OCI-M1 (cell line): Measurements from ENCODE around the gene CUL7.
A peak's percentile ranks its signal among the peaks of the same experiment; 100 is the strongest.

Source experiments
- DNase-seq: peaks from one replicate; lab custom pipeline; 2025; lab: John Stamatoyannopoulos, UW

Gene CUL7

DNA sequence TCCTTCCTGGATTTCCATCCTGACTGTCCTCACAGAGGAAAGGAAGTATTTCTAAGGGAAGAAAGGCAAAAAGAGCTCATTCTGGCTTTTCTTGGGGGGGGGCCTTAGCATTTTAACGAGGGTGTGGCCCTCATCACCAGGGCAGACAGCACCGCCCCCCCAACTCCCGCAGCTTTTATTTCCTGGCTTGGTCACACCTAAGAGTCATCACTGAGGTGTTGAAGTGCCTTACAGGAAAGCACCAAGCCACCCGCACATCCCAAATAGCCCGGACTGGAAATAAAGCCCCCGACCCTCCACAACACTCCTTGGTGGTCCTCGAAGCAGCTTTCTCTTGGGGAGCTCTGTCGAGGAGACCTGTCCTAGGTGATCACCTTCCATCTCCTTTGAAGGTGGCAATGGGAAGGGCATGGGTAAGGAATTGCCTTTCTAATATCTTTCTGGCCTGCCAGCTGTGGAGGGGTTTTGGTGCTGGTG is 23.7 kb upstream of the CUL7 start:
- DNase-seq: no peak

DNA sequence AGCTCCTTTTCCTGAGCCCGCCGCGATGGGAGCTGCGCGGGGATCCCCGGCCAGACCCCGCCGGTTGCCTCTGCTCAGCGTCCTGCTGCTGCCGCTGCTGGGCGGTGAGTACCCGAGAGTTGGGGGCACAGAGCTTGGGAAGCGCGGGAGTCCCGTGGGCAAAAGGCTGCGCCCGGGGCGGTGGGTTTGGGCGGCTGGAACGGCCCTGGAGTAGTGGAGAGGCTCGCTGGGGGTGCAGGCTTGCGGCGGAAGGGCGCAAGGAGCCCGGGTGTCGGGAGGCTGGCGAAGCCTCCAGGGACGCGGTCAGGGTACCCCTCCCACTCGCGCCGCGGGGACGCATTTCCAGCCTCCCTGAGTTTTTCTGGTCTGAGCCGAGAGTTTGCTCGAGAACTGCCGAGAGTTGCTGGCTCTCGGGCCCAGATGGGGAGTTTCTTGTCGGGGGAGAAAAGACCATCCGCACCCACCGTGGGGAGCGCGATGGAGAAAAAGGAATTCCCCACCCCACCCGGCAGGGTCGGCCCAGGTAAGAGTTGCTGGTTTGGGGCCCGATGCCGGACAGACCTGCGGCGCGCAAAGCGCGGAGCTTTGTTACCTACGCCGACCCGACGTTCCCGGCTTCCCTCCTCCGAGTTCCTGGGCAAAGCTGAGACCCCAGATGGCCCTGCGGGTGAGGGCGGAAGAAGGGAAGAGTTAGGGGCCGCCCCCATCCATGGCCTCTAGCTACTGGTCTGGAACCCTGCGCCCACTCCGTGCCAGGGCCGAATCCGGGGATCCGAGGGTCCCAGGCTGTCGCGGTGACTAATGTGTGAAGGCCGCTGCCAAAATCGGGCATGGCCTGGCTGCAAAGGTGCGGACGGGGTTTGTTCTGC is 23.0 kb upstream of the CUL7 start:
- DNase-seq: no peak

DNA sequence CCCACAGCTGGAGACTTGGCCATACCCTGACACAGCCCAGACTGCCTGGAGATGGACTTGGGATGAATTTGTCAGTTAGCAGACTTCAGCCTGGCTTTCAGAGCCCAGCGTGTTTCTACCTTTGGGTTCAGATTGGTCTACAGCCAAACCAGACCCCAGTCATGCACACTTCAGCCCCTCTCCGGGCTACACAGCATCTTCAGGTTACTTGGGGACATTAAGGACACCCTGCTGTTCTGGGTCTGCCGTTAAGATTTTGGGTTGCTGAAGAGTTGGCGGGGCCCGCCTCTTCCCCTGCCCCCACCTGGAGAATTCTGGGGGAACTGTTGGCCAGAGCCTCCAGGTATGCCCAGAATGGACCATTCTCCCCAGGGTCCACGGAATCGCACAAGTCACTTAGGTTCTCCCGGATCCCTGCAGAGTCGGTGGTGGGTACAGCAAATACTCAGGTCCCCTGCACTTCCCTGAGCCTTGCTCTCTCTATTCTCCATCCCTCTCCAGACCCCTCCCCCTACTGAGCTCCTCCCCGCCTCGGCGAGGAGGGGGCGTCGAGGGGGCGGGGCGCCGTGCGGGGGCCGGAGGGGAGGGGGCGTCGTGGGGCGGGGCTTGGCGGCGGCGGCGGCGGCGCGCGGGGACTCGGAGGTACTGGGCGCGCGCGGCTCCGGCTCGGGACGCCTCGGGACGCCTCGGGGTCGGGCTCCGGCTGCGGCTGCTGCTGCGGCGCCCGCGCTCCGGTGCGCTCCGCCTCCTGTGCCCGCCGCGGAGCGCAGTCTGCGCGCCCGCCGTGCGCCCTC is 22.2 kb upstream of the CUL7 start, which contains the start of gene PTK7:
TSS of gene PTK7 (plus strand) at position 645 of the 794 bp plus-strand sequence. CDS start 175 bp downstream, outside the sequence.
- peak; percentile 44 for DNase-seq

DNA sequence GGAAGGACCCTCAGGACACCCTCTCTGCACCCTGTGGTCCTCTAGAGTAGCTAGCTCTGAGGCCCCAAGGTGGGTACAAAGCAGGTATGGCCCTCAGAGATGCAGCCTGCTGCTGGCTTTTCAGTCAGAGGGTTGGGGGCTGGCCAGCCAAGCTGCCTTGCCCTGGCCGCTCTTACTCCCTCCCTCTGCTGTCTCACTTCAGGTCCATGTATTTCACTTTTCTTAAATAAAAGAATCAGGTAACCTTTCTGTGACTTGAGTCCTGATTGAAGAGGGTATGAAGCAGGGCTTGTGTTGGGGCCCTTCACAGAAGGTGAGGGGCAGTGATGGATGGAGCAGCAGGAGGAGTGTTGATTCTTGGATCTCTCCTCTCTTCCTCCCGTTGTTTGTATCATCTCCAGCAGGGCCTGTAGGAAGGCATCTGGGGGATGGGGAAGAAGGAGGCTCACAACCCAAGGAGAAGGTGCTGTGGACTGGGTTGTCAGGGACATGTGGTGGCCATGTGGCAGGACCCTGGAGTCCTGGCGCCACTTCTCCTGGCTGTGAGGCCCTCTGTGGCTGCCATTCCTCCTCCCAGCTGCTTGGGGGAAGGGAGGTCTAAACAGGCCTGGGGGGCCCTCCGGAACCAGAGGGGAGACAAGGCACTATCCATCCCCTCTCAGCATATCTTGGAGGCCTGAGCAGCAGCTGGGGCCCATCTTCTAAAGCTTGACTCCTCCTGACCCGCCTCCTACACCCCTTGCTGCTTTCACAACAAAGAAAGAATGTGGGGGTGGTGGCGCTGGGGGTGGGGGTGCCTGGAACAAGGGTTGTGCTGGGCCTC is 21.4 kb upstream of the CUL7 start:
- no peak for DNase-seq

DNA sequence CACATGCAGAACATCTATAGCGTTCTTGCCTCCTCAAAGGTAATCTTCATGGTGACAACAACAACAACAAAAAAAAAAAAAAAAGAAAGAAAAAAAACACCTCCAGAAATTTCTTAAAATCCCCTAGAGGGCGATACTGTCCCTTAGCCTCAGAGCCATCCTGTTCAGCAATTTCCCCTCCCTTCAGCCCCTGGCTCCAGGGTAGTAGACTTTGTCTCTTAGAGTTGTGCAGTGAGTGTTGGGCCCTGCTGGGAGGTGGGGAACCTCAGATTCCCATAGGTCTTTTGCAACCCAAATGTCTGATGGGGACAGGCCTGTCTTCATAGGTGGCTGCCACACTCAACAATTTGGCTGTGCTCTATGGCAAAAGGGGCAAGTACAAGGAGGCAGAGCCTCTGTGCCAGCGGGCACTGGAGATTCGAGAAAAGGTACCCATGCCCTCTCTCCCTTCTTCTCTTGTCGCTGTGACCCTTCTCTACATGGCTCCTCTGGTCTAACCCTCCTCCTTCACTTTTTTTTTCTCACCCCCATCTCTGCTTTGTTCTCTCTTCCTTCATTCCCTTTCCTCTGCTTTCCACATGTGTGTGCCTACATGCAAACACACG is 16.5 kb upstream of the CUL7 start:
- DNase-seq: peak; percentile 73

DNA sequence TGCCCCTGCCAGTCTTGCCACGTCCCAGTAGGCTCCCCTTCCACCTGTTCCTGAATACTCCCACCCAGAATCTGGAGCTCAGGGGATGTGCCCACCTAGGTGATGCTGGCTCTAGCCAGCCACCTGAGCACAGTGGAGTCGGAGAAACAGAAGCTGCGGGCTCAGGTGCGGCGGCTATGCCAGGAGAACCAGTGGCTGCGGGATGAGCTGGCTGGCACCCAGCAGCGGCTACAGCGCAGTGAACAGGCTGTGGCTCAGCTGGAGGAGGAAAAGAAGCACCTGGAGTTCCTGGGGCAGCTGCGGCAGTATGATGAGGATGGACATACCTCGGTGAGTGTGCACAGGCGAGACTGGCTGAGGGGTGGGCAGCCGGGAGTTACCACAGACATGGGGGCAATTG is 9.2 kb upstream of the CUL7 start:
- no peak for DNase-seq

DNA sequence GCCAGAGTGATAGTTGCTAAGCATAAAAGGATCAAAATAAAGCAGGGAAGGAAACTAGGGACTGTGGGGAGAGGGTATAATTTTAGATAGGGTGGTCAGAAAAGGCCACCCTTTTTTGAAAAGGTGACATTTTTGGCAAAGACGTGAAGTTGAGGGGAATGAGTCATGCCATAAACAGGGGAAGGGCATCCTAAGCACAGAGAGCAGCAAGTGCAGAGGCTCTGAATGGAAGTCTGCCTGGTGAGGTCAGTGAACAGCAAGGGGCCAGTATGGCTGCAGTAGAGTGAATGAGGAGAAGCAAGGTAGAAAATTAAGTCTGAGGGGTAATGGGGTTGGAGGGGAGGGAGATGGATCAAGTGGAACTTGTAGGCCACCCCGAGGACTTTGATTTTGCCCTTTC is 8.2 kb upstream of the CUL7 start:
- DNase-seq: no peak

DNA sequence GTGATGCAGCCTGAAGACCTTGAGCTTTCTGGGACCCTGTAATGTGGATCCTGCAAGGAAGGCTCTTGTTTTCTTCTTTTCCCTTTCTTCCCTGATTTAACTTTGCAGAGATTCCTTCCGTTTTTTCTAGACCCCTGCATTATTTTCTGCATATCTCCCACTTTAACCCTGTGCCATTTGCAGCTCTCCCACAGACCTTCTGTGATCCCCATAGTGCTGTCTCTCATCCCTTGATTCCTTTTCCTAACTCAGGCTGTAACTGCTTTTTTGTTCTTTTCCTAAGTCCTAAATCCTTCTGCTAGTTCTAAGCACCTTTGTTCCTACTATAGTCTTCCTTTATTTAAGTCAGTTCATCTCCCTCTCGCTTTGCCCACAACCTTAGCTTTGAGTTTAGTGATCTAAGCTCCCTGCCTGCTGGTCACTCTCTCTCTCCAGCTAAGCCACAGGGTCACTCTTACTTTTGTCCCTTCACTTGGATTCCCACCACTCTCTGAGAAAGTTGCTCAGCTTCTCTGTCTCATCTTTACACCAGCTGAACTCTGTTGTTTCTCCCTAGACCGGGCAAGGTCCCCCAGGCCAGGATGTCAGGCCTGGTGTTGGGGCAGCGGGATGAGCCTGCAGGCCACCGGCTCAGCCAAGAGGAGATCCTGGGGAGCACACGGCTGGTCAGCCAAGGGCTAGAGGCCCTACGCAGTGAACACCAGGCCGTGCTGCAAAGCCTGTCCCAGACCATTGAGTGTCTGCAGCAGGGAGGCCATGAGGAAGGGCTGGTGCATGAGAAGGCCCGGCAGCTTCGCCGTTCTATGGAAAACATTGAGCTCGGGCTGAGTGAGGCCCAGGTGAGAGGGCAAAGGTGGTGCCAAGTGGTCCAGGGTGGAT is 7.3 kb upstream of the CUL7 start:
- DNase-seq: no peak

DNA sequence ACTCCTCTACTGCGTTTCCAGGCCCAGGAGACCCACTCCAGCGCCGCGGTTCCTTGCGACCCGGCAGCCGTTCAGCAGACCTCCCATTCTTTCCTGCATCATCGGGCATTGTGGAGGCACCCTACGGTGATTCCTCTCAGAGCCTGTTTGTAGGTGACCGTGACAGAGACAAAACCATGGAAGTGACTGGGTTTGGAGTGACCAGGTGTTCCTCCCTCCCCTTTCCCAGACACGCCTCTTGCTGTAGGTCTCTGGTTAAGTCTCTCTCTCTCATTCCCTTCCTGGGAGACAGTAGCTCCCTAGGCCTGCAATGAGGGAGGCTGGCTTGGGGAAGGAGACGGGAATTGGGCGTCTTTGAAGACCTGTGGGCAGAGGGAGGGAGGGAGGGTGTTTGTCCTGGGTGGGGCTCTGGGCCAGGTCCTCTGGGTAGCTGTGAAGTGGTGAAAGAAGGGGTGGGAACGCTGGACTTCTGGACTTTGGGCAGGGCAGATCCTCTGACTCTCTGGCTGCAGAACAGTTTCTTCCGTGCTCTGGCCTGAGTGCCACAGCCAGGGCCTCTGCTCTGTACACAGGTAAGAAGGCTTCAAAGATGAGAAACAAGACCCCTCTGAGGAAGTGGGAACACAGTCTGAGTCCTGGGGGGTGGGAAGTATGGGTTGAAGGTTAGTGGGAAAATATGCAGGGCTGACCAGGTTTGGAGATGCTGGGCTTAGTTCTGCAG is 6.5 kb upstream of the CUL7 start:
- no peak for DNase-seq

DNA sequence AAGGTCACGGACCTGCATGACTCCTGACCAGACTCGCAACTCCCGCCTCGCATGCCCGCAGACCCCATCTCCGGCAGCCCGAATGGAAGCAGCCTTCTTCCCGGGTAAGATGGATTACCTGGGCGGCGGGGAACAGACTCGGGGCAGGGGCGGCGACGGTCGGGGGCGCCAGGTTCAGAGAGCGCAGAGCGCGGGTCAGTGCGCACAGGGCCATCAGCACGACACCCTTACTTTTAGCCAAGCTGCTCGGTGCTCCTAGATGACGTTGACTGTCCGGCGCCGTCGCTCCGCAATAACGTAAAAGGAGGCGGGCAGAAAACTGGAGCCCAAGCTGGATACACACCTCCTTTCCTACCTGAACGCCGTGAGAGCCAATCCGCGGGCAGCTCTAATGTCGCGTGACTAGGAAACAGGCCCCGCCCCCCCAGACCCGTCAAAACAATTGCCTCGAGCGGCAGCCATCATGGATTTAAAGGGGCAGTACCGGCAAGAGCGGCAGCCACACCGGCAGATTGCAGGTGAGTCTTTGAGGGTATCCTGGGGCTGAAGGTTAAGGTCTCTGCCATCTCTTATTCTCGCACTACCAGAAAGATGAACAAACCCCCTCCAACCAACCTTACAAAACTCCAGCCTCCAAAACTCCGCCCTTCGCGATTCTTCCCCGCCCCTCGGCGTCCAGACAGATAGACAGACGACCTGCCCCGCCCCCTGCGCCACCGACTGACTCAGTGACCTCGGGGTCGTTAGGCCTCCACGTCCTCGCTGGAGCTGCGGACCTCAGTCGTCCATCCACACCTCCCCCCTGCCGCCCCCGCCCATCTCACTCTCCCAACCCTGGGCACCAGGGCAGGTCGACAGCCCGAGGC is 5.8 kb upstream of the CUL7 start, which contains the start of the genes KLC4 and MRPL2:
TSS of gene KLC4 (plus strand) at position 464 of the 866 bp plus-strand sequence. CDS start 1,705 bp downstream, outside the sequence.
TSS of gene MRPL2 (minus strand) at position 267 of the 866 bp plus-strand sequence. CDS start at position 214, 53 bp downstream.
- DNase-seq: peak; percentile 100

DNA sequence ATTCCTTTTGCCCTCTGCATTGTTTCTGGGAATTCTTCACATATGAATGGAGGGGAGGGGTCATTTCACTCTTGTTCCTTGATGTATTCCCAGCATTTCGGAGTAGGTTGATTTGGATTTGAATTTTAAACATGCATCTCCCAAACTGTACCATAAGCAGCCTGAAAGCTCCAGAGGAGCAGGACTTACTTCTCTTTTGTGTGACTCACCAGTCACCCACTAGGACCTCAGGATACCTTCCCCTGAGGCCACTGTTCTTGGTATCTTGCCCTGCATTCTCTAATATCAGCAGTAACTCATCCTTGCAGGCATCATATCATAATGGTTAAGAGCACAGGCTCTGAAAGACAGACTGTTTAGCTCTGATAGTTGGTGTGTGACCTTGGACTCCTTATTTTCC is 4.9 kb upstream of the CUL7 start:
- peak; percentile 35 for DNase-seq

DNA sequence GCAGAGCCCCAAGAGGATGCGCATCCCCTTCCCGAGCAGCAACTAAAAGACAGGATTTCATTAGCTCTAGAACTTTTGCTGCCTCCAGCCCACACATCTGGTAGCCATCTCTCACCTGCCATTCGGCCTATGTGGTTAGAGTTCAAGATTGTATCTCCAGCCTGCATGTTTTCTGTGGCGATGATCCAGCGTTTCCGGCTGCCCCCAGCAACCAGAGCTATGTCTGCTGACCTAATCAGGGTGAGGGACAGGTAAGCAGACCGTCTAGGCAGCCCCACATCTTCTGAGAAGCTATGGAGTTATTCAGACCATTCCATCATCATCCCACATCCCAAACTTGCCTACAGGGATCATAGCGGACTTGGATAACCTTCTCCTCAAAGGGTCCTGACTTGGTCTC is 2.3 kb upstream of the CUL7 start:
- no peak for DNase-seq

DNA sequence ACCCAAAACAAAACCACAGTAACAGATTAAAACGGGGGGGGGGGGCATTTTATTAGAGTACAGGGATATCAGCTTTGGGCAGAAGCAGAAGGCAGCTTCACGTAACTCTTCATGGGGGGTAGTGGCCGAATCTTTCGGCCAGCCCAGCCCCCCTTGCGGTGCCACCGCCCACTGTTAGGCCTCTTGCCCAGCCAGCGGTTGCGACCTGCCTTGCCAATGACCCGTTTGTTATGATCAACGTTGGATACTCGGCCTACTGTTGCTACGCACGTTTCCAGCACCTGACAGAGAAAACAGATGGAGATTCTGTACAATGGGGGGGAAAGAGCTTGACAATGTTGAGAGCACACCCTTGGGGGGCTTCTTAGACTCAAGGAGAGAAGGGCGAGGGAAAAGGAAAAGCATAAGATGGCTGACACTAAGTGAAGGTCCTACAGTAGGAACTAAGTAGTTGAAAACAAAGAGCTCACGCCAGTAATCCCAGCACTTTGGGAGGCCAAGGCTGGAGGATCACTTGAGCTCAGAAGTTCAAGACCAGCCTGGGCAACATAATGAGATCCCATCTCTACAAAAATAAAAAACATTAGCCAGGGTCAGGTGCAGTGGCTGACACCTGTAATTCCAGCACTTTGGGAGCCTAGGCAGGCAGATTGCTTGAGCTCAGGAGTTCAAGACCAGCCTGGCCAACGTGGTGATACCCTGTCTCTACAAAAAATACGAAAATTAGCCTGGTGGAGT is 724 bp upstream of the CUL7 start:
- DNase-seq: no peak

DNA sequence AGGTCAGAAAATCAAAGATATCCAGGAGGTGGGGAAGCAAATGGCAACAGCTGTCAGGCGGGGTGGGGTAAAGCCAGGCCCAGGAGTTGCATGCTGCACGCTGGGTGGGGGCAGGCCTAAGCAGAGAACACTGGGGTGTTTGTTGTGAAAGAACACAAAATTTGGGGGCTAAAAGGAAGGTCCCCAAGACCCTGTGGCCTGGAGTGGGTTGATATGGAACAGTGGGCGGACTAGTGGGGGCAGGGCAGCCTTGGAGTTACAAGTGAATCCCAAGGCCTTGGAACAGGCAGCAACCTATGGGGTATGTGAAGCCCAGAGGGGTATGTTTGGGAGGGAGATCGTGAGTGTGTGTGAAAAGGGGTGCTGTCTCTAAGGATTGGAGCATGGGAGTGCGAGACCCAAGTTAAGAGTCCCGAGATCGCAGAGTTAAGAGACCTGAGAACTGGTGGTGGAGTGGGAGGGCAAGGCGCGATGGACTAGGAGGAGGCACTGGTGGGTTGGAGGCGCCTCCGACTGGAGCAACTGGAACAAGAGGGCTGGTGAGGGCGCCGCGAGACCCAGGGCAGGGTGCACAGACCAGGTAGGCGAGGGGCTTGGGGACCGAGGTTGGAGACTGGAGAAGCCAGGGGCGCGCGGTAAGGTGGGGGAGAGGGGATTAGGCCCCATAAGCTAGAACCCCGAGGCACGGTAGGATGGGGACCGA is 658 bp downstream of the CUL7 start:
- DNase-seq: peak; percentile 68

DNA sequence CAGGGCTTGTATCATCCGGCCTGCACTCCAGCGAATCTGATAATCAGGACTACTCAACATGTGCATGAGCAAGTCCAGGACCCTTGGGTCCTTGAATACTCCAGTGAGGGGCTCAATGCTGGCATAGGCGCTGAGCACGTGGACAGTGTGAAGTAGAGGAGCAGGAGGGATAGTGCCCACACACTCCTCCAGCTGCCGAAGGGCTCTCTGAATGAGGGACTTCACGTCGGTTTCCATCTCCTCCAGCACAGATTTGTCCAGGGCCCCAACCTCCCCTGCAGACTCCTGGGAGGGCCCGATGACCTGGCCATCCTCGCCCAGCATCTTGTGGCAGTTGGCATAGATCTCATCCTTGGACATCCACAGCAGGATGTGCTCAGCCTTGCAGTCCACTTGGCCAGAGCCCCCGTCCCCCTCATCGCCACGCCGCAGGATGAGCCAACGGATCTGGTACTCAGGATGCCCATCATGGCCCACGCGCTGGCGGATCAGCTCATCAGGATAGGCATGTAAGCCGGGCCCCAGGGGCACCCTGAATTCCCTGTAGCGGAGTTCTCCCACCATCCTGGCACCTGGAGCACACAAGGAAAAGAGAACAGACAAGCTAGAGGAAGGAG is 1.3 kb downstream of the CUL7 start:
- no peak for DNase-seq

DNA sequence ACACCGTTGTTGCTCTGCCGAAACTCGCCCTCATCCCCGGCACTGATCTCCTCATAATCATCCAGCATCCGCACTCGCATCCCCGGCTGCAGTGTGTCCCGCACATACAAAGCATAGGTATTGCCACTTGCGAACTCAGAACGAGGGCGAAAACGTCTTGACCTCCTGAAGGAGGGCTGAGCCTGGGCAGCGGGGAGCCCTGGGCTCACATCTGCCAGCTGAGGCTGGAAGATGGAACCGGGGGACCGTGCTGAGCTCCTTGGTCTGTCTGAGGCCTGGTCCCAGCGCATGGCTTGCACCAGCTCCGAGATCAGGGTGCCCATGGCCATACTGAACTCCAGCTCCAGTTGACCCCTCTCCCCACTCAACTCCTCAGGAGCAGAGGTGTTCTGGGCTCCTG is 2.7 kb downstream of the CUL7 start:
- no peak for DNase-seq

DNA sequence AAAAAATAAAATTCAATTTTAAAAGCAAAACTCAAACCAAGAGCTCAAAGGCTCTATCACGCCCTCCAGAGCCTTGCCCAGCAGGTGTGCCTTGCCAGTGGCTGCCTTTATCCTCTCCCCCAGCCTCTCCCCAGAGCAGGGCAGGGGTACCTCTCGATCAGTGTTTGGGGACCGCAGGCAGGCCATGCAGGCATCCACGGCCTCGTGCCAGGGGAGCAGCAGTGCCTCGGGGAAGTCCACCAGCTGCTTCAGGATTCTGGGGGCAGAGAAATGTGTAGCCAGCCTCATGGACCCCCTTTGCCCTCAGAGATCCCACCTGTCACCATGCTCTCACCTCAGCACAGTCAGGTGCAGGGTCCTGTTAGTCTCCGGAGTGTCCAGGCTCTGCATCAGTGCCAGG is 5.7 kb downstream of the CUL7 start:
- DNase-seq: no peak
